GM19328 (cell line): ENCODE measurements around the gene PCBP3.
"Not testable (repeated sequence)": the region's sequence is repeated elsewhere in the genome, so short reads cannot be mapped to it uniquely, and the experiment has no call there.

Experiments used
- ATAC-seq: cut with Tn5 transposase; IDR thresholded peaks from one replicate; pipeline ENCODE4 v1.9.1; 2021; ENCODE audit warnings: mild to moderate bottlenecking, moderate library complexity; ENCODE audit not compliant: unreplicated experiment

PCBP3 gene

GRCh38 chr21:45613396-45613795, 30.1 kb upstream of the PCBP3 start:
- ATAC-seq: no peak

- ATAC-seq: no peak
Measured at GRCh38 chr21:45613881-45614280, 29.6 kb upstream of the PCBP3 start.

GRCh38 chr21:45615145-45615711, 28.3 kb upstream of the PCBP3 start:
- ATAC-seq: no peak

- ATAC-seq: no peak
Measured at GRCh38 chr21:45617021-45617921, 26.3 kb upstream of the PCBP3 start.

- ATAC-seq: no peak
Measured at GRCh38 chr21:45618287-45618686, 25.2 kb upstream of the PCBP3 start.

- ATAC-seq: no peak
Measured at GRCh38 chr21:45618846-45619485, 24.6 kb upstream of the PCBP3 start.

- ATAC-seq: no peak
Measured at GRCh38 chr21:45620201-45620923, 23.2 kb upstream of the PCBP3 start.

- not testable (repeated sequence) for ATAC-seq
Measured at GRCh38 chr21:45621435-45622331, 21.8 kb upstream of the PCBP3 start.

- ATAC-seq: no peak
Measured at GRCh38 chr21:45622416-45623097, 21.0 kb upstream of the PCBP3 start.

GRCh38 chr21:45623436-45623835, 20.1 kb upstream of the PCBP3 start:
- no peak for ATAC-seq

GRCh38 chr21:45626127-45626526, 17.4 kb upstream of the PCBP3 start:
- ATAC-seq: not testable (repeated sequence)

GRCh38 chr21:45629046-45629981, 14.2 kb upstream of the PCBP3 start:
- ATAC-seq: no peak

- ATAC-seq: no peak
Measured at GRCh38 chr21:45630066-45630694, 13.3 kb upstream of the PCBP3 start.

GRCh38 chr21:45630876-45631275, 12.6 kb upstream of the PCBP3 start:
- no peak for ATAC-seq

- no peak for ATAC-seq
Measured at GRCh38 chr21:45631540-45631939, 12.0 kb upstream of the PCBP3 start.

- no peak for ATAC-seq
Measured at GRCh38 chr21:45632160-45632559, 11.4 kb upstream of the PCBP3 start.

- no peak for ATAC-seq
Measured at GRCh38 chr21:45632637-45633251, 10.8 kb upstream of the PCBP3 start.
